DMS153 (cell line): ENCODE results near the gene MMD.

Experiments used
- DNase-seq: peaks from one replicate; lab custom pipeline; 2025; lab: John Stamatoyannopoulos, UW

Gene MMD

DNA sequence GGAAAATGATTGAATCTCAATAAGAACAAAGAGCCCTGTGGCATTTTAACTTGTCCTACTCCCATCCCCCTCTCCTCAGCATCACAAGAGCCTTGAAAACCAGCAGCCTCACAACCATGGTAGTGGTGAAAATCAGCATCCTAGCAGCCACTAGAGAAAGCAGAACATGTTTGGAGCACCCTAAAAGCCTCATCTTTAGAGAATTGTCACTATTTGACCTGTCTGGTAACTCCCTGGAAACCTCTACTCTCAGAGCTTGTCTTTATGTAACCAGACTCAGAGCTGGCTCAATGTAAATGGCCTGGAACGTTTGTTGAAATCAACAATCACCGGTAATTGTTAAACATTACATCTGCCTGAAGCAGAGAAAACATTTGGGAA is 70.8 kb downstream of the MMD start:
- no peak for DNase-seq

DNA sequence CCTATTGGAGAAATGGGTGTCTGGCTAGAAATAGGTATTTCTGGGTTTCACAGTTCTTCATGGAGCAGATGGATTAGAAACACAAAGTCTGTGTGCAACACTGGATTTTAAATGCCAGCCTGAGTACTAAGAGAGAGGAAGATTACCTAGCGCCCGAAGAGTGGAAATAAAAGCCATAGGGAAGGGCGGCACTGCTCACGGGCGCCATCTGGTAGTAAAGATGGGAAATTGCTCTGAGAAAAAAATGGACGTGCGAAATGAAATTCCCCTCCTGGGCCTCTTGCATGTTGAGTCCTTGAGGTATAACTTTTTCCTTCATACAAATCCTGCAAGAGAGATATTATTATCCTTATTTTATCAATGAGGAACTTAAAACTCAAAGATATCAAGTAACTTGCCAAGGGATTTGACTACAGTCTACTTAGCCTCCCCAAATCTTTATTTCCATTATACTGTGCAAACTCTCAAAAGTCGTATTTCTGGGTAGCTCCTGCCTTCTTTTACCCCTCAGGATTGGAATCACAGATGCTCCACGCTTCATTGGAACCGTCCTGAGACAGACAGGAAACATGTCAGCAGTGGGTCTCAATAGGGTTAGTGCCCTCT is 72.8 kb downstream of the MMD start:
- DNase-seq: no peak

GRCh38 chr17:55347341-55347740 is 74.3 kb downstream of the MMD start:
- no peak for DNase-seq

- no peak for DNase-seq
These were observed 75.0 kb downstream of the MMD start for GRCh38 chr17:55346658-55347057.

- DNase-seq: no peak
These were observed 76.5 kb downstream of the MMD start for GRCh38 chr17:55345132-55345531.

DNA sequence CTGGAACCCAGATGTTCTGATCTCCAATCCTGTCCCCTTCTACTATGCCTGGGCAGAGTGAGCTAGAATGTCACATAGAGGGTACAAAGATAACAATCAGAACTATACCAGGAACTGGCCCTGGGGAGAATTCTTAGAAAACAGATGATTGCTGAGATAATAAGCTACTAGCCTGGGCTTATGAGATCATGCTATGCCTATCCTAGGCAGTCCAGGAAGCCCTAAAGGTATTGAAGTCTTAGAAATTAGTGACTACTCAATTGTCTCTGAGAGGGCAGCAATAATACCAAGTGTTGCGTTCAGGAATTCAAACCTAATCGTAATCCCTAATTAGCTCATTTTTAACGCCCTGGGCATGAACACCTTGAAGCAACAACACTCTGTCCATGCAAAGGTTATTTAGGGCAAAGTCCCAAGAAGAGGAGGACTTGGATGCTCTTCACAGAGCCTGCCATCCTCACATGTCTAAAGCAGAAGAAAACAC is 77.1 kb downstream of the MMD start:
- no peak for DNase-seq

- no peak for DNase-seq
These were observed 77.6 kb downstream of the MMD start for GRCh38 chr17:55343900-55344513.

- DNase-seq: no peak
These were observed 78.6 kb downstream of the MMD start for GRCh38 chr17:55342800-55343585.
